GM21526 (cell line): Measurements from ENCODE around the gene RAB7A.
A peak's percentile ranks its signal among the peaks of the same experiment; 100 is the strongest.
"Not testable (repeated sequence)": the region's sequence is repeated elsewhere in the genome, so short reads cannot be mapped to it uniquely, and the experiment has no call there.

Source experiments
- ATAC-seq: cut with Tn5 transposase; IDR thresholded peaks from one replicate; pipeline ENCODE4 v1.9.1; 2021; ENCODE audit warnings: moderate library complexity; ENCODE audit not compliant: unreplicated experiment, low FRiP score

The RAB7A gene

DNA sequence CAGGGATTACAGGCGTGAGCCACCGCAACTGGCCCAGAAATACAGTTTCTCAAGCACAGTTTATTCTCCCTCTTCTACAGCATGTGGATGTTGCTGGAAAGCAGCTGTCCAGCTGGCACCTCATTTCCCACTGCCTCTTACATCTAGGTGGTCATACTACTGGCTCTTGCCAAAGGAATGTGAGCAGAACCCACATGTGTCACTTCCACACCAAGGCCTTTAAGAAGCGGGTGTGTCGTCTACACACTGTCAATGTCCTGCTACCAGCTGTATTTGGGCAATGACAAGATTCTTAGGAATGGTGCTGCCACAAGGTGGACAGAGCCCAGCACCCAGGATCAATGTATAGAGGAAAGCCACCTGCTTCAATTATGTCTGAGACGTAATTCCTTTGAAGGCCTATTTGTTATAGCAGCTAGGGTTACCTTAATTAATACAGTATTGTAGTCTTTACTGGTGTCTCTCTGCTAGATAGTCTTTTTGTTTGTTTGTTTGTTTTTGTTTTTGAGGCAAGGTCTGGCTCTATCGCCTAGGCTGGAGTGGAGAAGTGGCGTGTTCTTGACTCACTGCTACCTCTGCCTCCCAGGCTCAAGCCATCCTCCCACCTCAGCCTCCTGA lies 15.1 kb upstream of the RAB7A start:
- no peak for ATAC-seq

DNA sequence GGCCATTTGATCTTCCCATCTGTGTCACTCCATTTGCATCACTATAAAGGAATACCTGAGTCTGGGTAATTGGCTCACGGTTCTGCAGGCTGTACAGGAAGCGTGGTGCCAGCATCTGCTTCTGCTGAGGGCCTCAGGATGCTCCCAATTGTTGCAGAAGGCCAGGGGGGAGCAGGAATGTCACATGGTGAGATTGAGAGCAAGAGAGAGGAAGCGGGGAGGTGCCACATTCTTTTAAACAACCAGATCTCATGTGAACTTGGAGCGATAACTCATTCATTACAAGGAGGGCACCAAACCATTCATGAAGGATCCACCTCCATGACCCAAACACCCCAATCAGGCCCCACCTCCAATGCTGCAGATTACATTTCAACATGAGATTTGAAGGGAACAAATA lies 13.1 kb upstream of the RAB7A start:
- ATAC-seq: no peak

DNA sequence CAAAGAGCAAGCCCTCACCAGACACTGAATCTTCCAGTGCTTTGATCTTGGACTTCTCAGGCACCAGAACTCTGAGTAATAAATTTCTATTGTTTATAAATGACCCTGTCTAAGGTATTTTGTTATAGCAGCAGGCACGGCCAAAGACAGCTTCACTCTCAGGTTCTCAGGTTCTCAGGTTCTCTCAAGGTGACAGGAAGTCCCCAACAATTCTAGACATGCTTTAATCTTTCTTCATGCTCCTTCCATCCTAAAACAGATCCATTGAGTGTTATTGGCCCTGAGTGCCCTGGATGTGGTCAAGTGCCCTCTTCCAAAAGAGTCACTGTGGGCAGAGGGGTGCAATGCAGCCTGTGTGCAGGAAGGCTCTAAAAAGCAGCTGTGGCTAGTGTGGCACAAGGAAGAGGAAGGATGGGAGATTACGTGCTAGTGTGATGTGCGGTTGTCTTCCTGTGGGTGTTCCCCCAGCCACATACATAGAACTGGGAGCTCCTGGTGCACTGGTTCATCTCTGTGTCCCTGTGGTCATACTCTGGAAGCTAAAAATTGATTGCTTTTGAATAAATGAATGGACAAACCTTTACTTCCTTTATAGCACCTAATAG lies 11.0 kb upstream of the RAB7A start:
- ATAC-seq: no peak

DNA sequence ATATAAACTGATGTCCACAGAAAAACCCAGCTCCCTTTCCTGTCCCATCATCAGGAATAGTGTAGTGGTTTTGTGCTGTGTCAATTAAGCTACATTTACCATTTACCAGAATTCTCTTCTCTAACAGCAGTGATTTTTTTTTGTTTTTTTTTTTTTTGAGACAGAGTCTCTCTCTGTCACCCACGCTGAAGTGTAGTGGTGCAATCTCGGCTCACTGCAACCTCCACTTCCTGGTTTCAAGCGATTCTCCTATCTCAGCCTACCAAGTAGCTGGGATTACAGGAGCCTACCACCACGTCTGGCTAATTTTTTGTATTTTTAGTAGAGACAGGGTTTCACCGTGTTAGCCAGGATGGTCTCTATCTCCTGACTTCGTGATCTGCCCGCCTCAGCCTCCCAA lies 7.1 kb upstream of the RAB7A start:
- not testable (repeated sequence) for ATAC-seq

DNA sequence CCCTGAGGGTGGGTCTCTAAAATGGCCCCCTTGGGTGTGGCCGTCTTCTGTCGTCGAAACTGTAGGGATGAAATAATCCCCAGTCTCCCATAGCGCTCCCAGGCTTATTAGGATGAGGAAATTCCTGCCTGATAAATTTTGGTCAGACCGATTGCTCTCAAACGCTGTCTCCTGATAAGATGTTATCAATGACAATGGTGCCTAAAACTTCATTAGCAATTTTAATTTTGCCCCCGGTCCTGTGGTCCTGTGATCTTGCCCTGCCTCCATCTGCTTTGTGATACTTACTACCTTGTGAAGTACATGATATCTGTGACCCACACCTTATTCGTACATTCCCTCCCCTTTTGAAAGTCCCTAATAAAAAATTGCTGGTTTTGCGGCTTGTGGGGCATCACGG lies 5.1 kb upstream of the RAB7A start:
- no peak for ATAC-seq

DNA sequence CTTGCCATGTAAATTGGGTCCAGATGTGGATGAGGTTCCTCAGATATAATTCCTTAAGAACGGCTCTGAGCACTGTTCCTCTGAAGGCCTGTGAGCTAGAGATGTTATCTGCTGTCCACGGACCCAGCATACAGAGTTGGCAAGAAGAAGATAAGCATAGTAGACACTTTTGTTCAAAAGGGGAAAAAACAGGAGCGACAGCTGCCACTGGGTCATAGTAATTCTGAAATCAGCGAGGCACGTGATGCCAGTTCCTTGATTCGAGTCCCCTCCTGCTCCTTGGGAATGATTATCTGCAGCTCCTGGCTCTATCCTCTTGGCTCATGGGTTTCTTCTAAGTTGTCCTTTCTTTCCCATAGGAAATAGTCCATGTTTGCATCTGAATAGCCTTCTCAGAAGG lies 2.5 kb upstream of the RAB7A start:
- no peak for ATAC-seq

DNA sequence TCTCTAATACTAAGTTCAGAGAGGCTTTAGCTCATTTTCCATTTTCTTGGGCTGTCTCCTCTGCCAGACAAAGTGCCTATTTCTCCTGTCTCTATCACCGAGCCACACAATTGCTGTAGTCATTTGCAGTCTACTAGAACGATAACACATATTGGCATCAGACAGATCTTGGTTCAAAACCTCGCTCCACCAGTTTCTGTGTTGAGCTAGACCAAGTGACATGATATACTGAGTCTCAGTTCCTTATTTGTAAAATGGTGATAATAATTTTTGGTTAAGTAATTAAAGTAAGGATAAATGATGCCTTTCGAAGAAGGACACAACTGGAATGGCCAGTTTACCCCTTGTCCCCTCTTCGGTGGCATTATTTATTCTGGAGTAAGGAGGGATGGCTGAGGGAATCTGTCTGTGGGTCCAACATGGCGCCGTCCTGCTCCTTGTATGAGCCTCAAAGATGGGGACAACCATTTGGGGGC lies 398 bp upstream of the RAB7A start:
- peak; percentile 27 for ATAC-seq

DNA sequence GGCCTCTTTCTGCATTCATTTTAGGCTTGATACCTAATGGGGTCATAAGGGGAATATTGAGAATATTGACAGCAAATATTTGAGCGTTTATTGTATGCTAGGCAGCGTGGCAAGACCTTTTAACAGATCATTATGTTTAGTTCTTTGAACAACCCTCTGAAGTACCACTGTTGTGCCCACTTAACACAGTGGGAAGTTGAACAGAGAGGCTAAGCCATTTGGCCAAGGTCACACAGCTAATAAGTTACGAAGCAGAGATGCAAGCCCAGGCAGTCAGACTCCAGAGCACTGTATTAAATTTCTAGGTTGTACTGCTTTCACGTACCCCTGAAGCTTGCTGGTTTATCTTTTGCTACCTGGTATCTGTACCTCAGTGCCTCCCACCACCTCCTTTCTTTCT lies 1.1 kb downstream of the RAB7A start:
- ATAC-seq: no peak

DNA sequence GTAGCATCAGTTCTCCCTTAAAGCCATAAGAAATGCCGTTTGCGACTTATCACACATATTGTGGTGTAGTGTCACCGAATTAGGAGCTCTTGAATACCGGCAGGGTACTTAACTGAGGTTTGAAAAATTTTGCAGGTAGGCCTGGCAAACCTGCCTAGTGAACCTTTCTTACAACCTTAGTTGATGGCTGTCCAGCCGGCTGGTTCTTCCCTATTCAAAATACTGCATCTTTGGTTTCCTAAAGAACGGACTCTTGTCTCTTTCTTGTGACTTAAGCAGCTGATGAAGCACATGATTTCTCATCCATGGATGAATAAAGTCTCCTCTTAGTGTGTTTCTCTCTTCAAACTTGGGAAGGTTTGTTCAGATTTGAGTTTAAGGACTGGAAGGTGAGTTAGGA lies 1.5 kb downstream of the RAB7A start:
- ATAC-seq: no peak

DNA sequence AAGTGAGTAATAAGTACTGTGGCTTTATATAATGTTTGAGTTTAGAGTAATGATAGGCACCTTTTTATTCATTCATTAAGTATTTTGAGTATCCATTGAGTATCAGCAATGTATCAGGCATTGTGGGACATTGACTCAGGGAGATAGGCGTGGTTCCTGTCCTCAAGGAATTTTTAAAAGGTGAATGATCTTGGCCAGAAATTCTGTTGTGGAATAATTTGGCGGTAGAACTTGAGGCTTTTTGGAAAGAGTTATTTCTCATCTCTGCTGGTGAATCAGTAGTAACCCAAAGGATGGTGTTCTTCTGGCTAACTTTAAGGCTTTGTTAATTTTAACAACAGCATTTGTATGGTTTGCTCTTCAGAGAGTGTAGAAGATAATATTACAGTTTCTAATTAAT lies 2.0 kb downstream of the RAB7A start:
- no peak for ATAC-seq

DNA sequence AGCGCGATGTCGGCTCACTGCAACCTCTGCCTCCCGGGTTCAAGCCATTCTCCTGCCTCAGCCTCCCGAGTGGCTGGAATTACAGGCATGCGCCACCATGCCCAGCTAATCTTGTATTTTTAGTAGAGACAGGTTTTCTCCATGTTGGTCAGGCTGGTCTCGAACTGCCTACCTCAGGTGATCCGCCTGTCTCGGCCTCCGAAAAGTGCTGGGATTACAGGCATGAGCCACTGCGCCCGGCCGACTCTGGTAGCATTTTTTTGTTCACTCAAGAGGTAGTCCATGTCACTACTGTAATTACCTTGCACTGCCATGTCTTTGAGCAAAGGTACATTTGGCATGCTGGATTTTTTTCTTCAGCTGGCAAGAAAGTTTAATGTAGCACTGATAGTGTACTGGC lies 2.5 kb downstream of the RAB7A start:
- ATAC-seq: not testable (repeated sequence)

DNA sequence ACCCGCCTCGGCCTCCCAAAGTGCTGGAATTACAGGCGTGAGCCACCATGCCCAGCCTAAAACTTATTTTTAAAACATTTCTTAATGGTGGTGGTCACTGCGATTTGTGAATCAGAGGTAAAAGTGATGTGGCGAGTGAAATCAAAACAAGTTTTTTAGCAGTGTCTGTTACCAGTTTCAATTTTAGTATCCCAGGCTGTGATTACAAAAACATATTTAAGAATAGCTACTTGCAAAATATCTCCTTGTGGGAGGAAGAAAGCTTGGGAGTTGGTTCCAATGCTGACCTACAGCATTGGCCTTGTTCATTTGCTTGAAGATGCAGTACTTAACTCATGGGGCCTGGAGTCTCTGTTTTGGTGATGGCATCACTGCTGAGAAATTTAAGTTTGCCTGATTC lies 4.5 kb downstream of the RAB7A start:
- ATAC-seq: no peak

DNA sequence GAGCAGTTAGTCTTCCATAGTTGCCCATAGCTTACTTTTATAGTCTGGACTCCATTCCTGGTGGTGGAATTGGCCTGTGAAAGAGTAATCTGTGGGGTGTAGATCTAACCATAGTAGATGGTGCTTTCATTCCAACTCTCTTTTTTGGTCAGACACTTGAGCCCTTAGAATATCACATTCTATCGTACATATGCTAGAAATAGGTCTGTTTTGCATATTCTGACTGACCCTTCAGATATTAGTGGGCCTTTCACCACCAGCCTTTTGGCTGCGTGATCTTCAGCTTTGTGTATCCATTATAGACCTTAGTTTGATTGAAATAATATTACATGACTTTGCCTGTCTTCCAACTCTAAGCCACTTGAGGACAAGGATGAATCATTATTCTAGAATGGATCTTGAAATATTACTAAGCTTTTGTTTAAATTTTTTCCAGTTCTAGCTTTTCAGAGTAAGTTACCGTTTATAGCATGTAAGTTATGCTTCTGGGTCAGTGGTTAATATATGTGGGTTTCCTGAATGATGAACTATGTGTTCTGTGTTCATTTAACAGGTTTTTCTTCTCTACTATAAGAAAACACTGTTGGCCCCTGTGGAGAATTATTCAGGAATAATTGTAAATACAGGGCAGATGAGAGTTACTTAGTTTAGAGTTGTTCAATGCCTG lies 8.7 kb downstream of the RAB7A start:
- no peak for ATAC-seq

DNA sequence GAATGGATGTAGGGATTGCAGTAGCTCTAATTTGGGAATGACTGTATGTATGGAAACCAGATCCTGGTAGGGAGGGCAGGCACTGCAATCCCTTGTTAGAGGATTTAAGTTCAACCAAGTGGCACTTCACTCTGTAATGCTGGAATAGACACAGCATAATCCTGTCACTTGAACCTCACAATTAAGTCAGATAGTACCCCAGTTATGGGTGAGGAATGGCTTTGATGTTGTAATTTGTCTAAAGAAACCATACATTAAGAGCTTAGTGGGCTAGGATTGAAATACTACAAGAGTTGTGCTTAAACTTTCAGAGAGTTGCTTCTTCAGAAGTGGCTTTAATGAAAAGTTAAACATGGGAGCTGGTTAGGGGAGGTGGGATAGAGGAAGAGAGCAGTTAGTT lies 9.3 kb downstream of the RAB7A start:
- ATAC-seq: no peak

DNA sequence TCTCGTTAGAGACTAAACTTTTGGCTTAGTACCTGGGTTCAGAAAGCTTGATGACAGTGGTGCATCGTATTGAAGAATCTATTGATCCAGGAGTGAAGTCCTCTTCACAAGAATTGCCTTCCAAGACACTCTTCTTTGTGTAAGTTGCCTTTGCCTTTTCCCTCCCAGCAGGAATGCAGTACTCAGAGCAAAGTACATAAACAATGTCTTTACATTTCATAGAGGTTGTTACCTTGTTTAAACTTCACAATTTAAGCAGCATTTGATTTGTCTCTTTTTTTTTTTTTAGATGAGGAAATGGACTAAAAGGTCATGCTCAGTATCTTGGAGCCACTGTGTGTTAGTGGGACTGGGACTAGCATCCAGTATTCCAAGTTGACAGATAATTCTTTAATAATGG lies 9.9 kb downstream of the RAB7A start:
- no peak for ATAC-seq

DNA sequence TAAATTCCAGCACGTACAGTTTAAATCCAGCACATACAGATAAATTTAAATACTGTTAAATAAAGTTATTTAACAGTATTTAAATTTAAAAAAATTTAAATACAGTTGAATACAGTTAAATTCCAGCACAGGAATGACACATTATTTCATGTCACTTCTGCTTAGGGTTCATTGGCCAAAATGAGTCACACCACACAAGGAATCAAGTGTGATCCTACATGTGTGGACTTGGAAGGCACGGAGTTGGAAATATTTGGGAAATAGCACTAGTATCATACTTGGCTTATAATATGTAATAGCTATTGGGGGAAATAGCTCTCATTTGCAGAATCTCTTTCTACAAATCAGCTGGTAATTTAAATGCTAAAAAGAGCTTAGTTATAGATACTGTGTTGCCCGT lies 10.6 kb downstream of the RAB7A start:
- no peak for ATAC-seq

DNA sequence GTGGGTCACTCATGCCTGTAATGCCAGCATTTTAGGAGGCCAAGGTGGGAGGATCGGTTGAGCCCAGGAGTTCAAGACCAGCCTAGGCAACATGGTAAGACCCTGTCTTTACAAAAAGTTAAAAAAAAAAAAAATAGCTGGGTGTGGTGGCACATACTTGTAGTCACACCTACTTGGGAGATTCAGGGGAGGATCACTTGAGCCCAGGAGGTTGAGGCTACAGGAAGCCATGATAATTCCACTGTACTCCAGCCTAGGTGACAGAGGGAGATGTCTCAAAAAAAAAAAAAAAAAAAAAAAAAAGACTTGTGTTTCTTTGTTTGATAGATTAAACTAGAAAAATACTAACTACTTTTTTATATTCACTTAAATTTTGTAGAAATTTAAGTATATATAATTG lies 14.6 kb downstream of the RAB7A start:
- no peak for ATAC-seq

DNA sequence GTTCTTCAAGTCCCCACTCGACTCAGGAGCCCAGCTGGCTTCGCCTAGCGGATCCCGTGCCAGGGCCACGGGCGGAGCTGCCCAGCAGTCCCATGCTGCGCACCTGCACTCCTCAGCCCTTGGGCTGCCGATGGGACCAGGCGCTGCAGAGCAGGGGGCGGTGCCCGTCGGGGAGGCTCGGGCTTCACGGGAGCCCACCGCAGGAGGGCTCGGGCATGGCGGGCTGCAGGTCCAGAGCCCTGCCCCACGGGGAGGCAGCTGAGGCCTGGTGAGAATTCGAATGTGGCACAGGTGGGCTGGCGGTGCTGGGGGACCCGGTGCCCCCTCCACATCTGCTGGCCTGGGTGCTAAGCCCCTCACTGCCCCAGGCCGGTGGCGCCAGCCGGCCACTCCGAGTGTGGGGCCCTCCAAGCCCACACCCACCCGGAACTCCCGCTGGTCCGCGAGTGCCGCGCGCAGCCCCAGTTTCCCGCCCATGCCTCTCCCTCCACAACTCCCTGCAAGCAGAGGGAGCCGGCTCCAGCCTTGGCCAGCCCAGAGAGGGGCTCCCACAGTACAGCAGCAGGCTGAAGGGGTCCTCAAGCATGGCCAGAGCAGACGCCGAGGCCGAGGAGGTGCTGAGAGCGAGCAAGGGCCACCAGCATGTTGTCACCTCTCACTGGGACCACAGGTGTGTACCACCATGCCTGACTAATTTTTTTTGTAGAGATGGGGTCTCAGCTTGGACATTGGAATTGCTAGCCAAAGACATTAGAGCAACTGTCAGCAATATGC lies 17.0 kb downstream of the RAB7A start:
- no peak for ATAC-seq

DNA sequence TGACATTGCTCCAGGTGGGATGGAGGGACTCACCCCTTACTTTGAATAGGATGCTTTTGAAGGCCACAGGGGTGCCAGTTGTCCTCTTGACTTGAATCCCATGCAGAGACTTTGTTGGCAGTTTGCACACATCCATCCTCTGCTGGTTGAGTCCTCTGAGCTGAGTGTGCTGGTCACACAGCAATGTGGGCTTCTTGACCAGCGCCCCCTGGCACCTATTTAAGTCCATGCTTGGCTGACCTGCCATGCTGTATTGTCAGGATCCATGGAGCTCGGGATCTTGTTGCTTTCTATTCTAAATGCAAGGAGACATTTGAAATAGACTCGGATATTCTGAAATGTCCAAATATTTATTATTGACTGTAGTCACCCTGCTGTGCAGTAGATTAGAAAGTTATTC lies 19.8 kb downstream of the RAB7A start:
- ATAC-seq: no peak

DNA sequence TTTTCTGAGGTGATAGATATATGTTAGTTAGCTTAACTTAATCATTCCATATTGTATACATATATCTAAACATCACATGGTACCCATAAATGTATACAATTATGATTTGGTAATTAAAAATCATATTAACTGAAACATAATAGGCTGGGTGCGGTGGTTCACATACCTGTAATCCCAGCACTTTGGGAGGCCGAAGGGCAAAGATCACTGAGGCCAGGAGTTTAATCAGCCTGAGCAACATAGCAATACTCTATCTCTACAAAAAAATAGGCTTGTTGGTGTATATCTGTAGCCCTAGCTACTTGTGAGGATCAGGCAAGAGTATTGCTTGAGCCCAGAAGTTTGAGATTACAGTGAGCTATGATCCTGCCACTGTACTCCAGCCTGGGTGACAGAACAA lies 20.9 kb downstream of the RAB7A start:
- ATAC-seq: no peak

DNA sequence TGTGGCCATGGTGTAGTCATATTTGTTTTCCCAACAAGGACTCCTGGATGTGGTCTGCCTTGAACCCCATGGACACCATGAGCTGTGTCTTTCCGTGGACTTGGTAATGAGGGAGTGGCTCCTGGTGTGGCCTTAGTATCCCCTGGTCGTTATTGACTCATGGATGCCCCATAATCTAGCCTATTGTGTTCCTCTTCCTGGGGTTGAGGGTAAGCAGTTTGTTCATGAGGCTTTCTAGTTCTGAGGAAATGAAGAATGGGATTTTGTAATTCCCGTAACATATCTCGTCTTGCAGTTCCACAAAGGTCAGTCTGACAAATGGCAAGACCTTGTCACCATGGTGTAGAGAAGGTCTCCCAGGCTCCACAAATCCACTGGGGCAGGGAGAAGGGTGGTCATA lies 22.6 kb downstream of the RAB7A start:
- ATAC-seq: no peak
